HG03354 (cell line): ENCODE measurements around the gene ATP2C1.
"Not testable (repeated sequence)": the region's sequence is repeated elsewhere in the genome, so short reads cannot be mapped to it uniquely, and the experiment has no call there.

Experiments used
- ATAC-seq: cut with Tn5 transposase; IDR thresholded peaks from one replicate; pipeline ENCODE4 v1.9.1; 2021; ENCODE audit warnings: mild to moderate bottlenecking; ENCODE audit not compliant: unreplicated experiment, poor library complexity, severe bottlenecking

The ATP2C1 gene

DNA sequence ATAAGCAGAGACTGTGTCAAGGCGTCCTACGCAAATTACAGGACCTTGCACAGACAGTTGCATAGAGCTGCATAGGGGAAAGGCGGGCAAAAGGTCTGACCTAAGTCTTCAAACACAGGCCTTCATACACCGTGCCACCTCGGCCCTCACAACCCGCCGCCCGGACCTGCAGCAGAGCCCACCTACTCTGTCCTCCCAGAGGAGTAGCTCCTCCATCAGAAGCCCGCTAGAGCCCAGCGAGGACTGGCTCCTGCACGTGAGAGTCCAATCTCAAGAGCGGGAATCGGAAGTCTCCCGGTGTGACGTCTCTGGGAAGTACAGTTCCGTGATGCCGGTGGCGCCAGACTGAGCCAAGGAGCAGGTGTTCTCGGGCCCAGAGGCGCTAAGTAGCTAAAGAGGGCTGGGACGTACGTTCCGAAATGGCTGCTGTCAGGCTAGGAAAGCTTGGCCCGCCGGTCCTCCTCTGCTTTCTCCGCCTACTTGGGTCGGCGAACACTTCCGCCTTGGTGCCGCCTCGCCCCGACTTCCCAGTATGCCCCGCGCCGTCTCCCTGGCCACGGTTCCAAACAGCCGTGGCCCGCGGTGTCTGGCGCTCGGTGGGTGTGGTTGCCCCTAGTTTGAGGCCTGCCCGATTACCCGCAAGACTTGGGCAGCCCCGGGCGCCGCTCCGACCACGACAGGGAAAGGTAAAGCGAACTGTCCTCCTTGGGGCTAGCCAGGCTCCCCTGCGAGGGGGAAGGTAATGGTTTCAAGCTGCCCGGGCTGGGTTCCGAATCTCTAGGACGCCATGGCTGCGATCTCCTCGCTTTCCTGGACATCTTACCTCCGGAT lies 132.7 kb downstream of the ATP2C1 start, which contains the start of the genes ASTE1 and NEK11:
Gene ASTE1, minus strand, starts transcription at position 505 of the 831 bp plus-strand sequence. CDS start 1,519 bp downstream, outside the sequence.
Gene NEK11, plus strand, starts transcription at position 557 of the 831 bp plus-strand sequence. CDS start 2,832 bp downstream, outside the sequence.
- peak; percentile 99 for ATAC-seq

DNA sequence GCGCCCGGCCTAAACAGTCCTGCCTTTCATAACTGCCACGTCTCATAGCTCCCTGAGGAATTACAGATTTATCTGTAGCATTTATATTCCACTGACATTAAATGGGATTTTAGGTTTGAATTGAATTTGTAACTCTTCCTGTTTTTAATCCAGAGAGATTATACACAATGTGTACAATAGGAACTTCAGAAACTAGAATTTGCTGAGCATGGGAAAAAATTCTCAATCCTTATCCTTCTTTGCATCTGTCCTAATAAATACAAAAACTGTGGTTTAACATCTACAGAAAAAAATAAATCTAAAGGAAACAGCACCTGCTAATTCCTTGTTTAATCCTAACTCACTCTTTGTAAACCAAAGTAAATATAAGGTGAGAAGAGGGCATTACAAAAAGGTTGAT lies 135.0 kb downstream of the ATP2C1 start:
- ATAC-seq, result no peak

DNA sequence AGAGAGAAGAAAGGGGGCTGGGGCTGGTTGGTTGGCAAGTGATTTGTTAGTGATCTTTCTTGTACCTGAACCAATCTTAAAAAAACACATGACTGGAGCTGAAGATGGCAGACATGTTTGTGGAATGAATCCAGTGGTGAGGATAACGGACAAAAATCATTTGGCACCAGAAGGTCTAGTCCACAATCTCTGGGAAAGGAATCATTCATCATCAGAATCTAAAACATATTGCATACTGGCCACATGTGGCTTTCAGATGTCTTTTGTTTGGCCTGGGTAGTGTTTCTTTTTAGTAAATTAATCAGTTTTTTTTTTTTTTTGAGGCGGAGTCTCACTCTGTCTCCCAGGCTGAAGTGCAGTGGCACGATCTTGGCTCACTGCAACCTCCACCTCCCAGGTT lies 137.8 kb downstream of the ATP2C1 start:
- no peak for ATAC-seq

DNA sequence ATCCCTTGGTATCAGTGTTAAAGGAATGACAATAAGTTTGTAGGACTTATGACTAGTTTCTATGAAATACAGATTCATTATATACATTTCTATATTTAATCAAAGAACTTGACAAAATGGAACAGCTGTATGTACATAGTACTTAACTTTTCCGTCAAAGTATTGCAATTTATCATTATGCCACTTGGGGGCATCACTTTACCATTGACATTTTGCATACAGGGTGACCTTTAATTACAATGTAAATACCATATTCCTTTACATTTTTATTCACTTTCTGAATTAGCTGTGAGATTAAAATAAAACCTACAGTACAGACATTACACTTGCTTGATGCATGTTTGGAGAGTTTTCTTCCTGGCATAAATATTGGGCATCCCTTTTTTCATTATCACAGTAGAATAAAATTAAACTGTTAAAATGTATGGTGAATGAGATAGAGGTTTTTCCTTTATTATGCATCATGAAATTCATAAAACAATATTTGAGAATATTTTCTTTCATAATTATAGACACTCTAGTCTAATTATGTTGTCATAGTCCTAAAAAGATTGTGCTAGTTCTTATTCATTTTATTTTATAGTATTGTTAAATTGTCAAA lies 139.7 kb downstream of the ATP2C1 start:
- ATAC-seq, result peak; percentile 68

DNA sequence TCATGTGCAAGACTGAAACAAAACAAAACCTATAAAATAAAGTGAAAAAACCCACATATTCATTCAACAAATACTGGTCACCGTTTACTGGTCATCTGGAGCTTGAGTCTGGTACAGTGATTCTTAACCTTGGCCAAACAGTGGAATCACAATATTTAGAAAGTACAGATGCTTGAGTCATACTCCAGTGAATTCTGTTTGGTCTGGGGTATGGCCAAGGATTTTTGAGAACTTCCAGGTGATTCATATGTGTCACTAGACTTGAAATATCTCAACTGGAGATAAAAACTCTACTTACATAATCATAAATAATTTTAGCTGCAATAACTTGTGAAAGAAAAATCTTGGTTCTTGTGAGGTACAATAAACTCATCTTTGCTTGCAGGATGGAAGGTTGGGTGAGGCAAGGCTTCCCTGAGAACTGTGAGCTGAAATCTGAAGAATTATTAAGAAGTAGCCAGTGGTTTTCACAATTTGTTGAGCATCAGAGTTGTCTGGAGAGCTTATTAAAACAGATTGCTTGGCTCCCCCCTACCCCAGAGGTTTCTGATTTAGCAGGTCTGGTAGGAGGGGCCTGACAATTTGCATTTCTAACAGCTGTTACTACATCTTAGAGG lies 142.4 kb downstream of the ATP2C1 start:
- no peak for ATAC-seq

DNA sequence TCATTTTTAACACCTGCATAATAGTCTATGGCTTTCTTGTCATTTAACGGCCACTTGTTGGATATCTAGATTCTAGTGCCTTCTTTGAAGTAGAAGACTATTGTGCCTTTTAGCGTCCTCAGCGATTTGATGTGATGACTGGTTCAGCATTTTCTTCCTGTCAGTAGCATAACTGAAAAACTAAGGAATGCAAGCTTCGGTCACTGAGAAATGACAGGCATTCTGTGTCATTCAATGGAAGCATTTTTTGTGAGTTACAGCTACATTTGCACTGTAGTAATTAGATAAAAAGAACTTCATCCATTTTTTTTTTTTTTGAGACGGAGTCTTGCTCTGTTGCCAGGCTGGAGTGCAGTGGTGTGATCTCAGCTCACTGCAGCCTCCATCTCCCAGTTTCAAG lies 143.1 kb downstream of the ATP2C1 start:
- ATAC-seq, result no peak

- no peak for ATAC-seq
Measured at GRCh38 chr3:131038326-131038725, 144.4 kb downstream of the ATP2C1 start.

GRCh38 chr3:131042271-131042985 lies 148.5 kb downstream of the ATP2C1 start:
- not testable (repeated sequence) for ATAC-seq

GRCh38 chr3:131047582-131047981 lies 153.7 kb downstream of the ATP2C1 start:
- no peak for ATAC-seq

- ATAC-seq, result no peak
Measured at GRCh38 chr3:131048030-131048429, 154.1 kb downstream of the ATP2C1 start.

DNA sequence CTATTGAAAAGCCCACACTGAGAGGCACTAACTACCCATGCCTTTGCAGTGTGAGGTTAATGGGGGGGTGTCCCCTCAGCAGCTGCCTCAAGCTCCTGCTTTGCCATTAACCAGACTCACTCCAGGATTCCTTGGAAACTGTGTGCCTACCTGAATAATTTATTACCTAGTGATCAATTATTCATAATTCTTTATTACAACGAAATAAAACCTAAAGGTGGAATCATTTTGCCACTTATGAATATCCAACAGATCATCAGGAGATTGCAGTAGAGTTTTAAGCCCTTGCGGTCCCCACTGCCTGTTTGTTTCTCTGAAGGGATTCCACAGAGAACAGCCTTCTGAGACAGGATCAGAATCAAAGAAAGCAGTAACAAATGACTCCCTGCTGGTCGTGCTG lies 156.1 kb downstream of the ATP2C1 start:
- ATAC-seq, result no peak

- no peak for ATAC-seq
Measured at GRCh38 chr3:131053043-131053859, 159.4 kb downstream of the ATP2C1 start.
